Posterior cingulate gyrus (tissue), 11 donors: ENCODE results near the gene P2RY10.
"Not testable (repeated sequence)": the region's sequence is repeated elsewhere in the genome, so short reads cannot be mapped to it uniquely, and the experiment has no call there.

ENCODE experiments used
- DNase-seq, 10 donors: peaks; one replicate each; pipeline versions ENCODE4 v3.0.0 to v3.0.0-alpha.2; 2020 to 2021; ENCODE audit warnings: mixed read lengths in 3 of 10
- intact Hi-C: fragments of 100-400 bp; cut with DNase I; formaldehyde crosslinking; loops from one replicate; pipeline ENCODE4 v1.15.1; 2023

Gene P2RY10

GRCh38 chrX:78945186-78945912 lies at the start of gene P2RY10:
P2RY10 (plus strand) TSS chrX:78945391; CDS start chrX:78960521, 15,130 bp downstream.
- intact Hi-C loops: no loop called here
- DNase-seq: no peak

- intact Hi-C loops: no loop called here
- DNase-seq: no peak
These were observed 22.4 kb upstream of the P2RY10 start for GRCh38 chrX:78922754-78923153.

- intact Hi-C loops: no loop called here
- no peak for DNase-seq
These were observed 21.8 kb upstream of the P2RY10 start for GRCh38 chrX:78923198-78924015.

- no peak for DNase-seq
- intact Hi-C loops: no loop called here
These were observed 13.4 kb upstream of the P2RY10 start for GRCh38 chrX:78931814-78932213.

- intact Hi-C loops: no loop called here
- DNase-seq: peak in 1 of 10 donors; percentile 46
These were observed 10.3 kb upstream of the P2RY10 start for GRCh38 chrX:78934866-78935265.

GRCh38 chrX:78944351-78944750 lies 840 bp upstream of the P2RY10 start:
- intact Hi-C loops: no loop called here
- no peak for DNase-seq

- intact Hi-C loops: no loop called here
- DNase-seq: no peak
These were observed 1.2 kb downstream of the P2RY10 start for GRCh38 chrX:78946178-78946931.

- intact Hi-C loops: no loop called here
These were observed 5.0 kb downstream of the P2RY10 start for GRCh38 chrX:78950009-78950835.

GRCh38 chrX:78957049-78957767 lies 12.0 kb downstream of the P2RY10 start:
- no peak for DNase-seq
- intact Hi-C loops: no loop called here

More at GRCh38 chrX:78950009-78950835, 5.0 kb downstream of the P2RY10 start:
- DNase-seq: no peak

- intact Hi-C loops: no loop called here
- DNase-seq: no peak
These were observed 12.6 kb downstream of the P2RY10 start for GRCh38 chrX:78957768-78958130.

- intact Hi-C loops: no loop called here
- DNase-seq: no peak
These were observed 13.4 kb downstream of the P2RY10 start for GRCh38 chrX:78958419-78959116.

GRCh38 chrX:78960888-78961287 lies 15.7 kb downstream of the P2RY10 start:
- intact Hi-C loops: no loop called here
- DNase-seq: no peak

GRCh38 chrX:78964598-78964997 lies 19.4 kb downstream of the P2RY10 start:
- DNase-seq: no peak
- intact Hi-C loops: no loop called here

GRCh38 chrX:78979789-78980464 lies 34.7 kb downstream of the P2RY10 start:
- no peak for DNase-seq
- intact Hi-C loops: no loop called here

GRCh38 chrX:78989349-78989748 lies 44.2 kb downstream of the P2RY10 start:
- no peak for DNase-seq
- intact Hi-C loops: no loop called here

GRCh38 chrX:78997870-78998558 lies 52.8 kb downstream of the P2RY10 start:
- intact Hi-C loops: no loop called here
- no peak for DNase-seq

GRCh38 chrX:79007540-79007939 lies 62.3 kb downstream of the P2RY10 start:
- DNase-seq, intact Hi-C loops: not testable (repeated sequence)
